Thymus (tissue), 11 donors: ENCODE measurements around the gene LMF1. TPM values are rescaled to one million over a fixed set of nuclear protein-coding genes. Genes with fewer than 3 reads are reported as not detected.

Experiments
- DNase-seq, 9 donors: peaks; one replicate each; pipeline ENCODE4 v3.0.0-alpha.2; 2013; ENCODE audit warnings: low spot score in 9 of 9, low read depth in 6 of 9, missing footprints in 1 of 9
- H3K27ac ChIP-seq, 2 donors: one replicate each; pipeline ENCODE4 v1.5.1; 2013; ENCODE audit warnings: control low read depth in 1 of 2, low read depth in 1 of 2, low read length in 1 of 2, mild to moderate bottlenecking in 1 of 2, moderate library complexity in 1 of 2
- H3K27me3 ChIP-seq, 2 donors: one replicate each; pipeline ENCODE4 v1.5.1; 2013; ENCODE audit warnings: low read length in 1 of 2; ENCODE audit not compliant: control insufficient read depth in 2 of 2, insufficient read depth in 1 of 2
- H3K36me3 ChIP-seq, 2 donors: one replicate each; pipeline ENCODE4 v1.5.1; 2013; ENCODE audit warnings: low read length in 1 of 2, mild to moderate bottlenecking in 1 of 2, moderate library complexity in 1 of 2; ENCODE audit not compliant: control insufficient read depth in 2 of 2, insufficient read depth in 2 of 2
- H3K4me1 ChIP-seq, 2 donors: one replicate each; pipeline ENCODE4 v1.5.1; 2013; ENCODE audit warnings: low read length in 2 of 2; ENCODE audit not compliant: control insufficient read depth in 2 of 2, insufficient read depth in 2 of 2
- H3K4me3 ChIP-seq, 2 donors: one replicate each; pipeline ENCODE4 v1.5.1; 2013; ENCODE audit warnings: low read length in 2 of 2, control low read depth in 1 of 2, mild to moderate bottlenecking in 1 of 2
- H3K9me3 ChIP-seq, 2 donors: one replicate each; pipeline ENCODE4 v1.5.1; 2013; ENCODE audit warnings: low read length in 1 of 2, mild to moderate bottlenecking in 1 of 2; ENCODE audit not compliant: control insufficient read depth in 2 of 2, insufficient read depth in 1 of 2
- WGBS: extraction: QIAGEN DNeasy Blood & Tissue Kit; methylation state at CpG from one replicate; pipeline ENCODE4 v1.1.7; 2013; 5-methylcytosine and 5-hydroxymethylcytosine counted together
- polyA plus RNA-seq: library from polyadenylated mRNA; stranded (reverse); fragments of 200-250 nt; gene quantifications from one replicate; pipeline ENCODE4 v1.2.3, GENCODE V29; 2013
- total RNA-seq: library from RNA; stranded (reverse); fragments of 120-200 nt; gene quantifications from one replicate; pipeline ENCODE4 v1.2.4, GENCODE V29; 2013
- donor health status: healthy.

The LMF1 gene
- total and polyA plus RNA-seq, 2 donors, result 8.9 to 22.8 TPM

DNA sequence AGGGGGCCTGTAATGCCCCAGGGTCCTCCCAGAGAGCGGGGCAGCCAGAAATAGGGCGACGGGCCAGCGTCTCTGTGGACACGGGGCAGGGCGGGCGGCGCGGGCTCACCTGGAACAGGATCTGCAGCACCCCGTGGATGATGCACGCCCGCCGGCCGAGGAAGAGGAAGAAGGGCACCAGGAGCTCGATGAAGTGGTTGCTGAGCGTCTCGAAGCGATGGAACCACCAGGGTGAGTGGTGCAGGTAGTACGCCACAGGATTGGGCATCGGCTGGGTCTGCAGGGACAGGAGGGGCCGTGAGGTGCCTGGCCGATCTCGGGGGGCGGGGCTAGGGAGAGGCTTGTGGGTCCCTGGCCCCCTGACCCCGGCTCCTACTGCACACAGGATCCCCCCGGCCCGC, 91.3 kb downstream of the LMF1 start:
- Histone ChIP-seq H3K27ac (no peak overlapping the region), H3K36me3 (no peaks in the 10 kb centered on the region), H3K4me1 (no peaks in the 10 kb centered on the region), H3K4me3 (no peak overlapping the region), H3K9me3 (peaks cover 0 to 9% of the 10 kb centered on the region in 2 donors), H3K27me3 (no peaks in the 10 kb centered on the region)
- DNase-seq, result no peak
- 98% methylated on average over 27 of the region's 27 CpGs for WGBS

DNA sequence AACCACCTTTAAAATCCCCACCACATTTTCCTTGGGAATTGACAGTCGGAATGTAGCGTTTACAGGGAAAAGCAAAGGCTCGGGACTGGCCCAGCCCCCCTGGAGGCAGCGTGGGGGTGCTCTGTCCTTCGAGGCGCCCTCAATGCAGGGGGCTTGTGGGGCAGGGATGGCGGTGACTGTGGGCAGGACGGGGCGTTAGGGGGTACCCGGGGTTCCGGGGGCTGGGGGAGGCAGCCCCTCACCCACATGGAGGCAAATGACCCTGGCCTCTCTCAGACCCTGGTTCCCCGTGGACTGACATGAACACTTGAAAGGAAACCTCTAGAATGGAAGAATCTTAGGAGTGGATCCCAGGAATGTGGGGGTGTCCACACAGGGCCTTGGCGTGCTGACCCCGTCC, 91.9 kb downstream of the LMF1 start:
- 98% methylated on average over 14 of the region's 14 CpGs for WGBS
- Histone ChIP-seq H3K27ac (no peak overlapping the region), H3K27me3 (no peaks in the 10 kb centered on the region), H3K36me3 (no peaks in the 10 kb centered on the region), H3K4me3 (no peak overlapping the region), H3K9me3 (peaks cover 0 to 9% of the 10 kb centered on the region in 2 donors), H3K4me1 (no peaks in the 10 kb centered on the region)
- DNase-seq, result no peak

DNA sequence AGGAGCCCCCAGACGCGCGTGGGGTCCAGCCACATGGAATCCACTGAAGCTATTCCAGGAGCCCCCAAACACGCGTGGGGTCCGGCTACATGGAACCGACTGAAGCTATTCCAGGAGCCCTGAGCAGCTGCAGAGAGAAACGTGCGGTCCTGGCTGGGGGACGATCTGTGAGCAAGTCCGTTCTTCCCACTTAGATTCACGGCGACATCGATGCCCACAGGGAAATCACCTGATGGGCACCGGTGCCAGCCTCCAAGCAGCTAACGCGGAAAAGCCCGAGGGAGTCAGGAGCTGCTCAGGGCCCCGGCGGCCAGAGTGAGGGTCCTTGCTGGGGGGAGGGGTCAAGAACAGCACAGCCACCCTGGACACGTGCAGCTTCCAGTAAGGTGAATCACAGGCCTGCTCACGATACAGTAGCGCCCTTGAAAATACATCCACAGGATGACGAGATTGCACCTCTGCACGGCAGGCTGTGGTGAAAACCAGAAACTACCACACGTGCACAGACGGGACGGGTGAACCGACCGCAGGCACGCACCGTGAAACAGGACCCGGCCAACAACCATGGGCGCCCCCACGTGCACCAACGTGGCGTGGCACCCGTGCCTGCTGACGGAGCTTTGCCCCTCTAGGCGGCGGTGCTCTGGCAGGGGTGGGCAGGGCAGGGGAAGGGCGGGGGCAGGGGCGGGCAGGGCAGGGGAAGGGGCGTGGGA, 92.6 kb downstream of the LMF1 start:
- H3K36me3 ChIP-seq, result peaks cover 0 to 3% of the 10 kb centered on the region in 2 donors
- peaks cover 0 to 7% of the 10 kb centered on the region in 2 donors for H3K9me3 ChIP-seq
- no peak overlapping the region for H3K4me3 ChIP-seq
- H3K27ac ChIP-seq, result no peak overlapping the region
- WGBS, result 91% methylated on average over 44 of the region's 44 CpGs
- H3K4me1 ChIP-seq, result no peaks in the 10 kb centered on the region
- peak in 1 of 9 donors; percentile 26 for DNase-seq
- no peaks in the 10 kb centered on the region for H3K27me3 ChIP-seq

DNA sequence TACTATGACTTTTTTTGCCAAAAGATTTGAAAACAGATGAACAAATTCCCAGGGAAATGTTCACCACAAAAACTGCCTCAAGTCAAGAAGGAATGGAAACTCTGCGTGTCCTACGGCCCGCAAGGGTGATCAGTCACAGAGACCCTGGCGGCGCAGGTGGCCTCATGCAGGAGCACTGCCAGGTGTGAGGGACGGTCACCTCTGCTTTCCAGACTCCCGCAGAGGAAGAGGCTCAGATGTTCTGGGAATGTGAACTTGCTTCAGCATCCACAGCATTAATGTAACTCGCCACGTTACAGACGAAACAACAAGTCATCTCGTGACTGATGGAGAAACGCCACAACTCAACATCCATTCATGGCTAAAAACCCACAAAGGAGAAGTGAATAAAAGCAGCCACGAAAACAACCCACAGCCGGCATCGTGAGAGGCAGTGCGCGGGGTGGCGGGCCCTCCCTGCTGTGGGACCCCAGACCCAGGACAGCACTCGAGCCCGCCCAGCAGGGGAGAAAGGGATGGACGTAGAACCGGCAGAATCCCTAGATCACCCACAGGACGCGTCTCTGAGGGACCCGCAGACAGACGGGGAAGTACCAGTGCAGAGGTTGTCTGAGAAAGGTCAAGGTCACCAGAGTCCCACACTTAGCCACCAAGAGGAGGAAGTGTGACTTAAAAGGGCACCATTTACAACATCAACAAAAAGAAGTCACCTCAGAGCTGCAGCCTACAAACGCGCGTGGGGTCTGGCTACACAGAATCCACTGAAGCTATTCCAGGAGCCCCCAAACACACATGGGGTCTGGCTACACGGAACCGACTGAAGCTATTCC, 93.3 kb downstream of the LMF1 start:
- 90% methylated on average over 31 of the region's 31 CpGs for WGBS
- H3K4me1 ChIP-seq, result no peaks in the 10 kb centered on the region
- no peak overlapping the region for H3K4me3 ChIP-seq
- peak in 1 of 9 donors; percentile 13 for DNase-seq
- no peak overlapping the region for H3K27ac ChIP-seq
- peaks cover 0 to 3% of the 10 kb centered on the region in 2 donors for H3K36me3 ChIP-seq
- no peaks in the 10 kb centered on the region for H3K27me3 ChIP-seq
- H3K9me3 ChIP-seq, result peaks cover 0 to 5% of the 10 kb centered on the region in 2 donors

DNA sequence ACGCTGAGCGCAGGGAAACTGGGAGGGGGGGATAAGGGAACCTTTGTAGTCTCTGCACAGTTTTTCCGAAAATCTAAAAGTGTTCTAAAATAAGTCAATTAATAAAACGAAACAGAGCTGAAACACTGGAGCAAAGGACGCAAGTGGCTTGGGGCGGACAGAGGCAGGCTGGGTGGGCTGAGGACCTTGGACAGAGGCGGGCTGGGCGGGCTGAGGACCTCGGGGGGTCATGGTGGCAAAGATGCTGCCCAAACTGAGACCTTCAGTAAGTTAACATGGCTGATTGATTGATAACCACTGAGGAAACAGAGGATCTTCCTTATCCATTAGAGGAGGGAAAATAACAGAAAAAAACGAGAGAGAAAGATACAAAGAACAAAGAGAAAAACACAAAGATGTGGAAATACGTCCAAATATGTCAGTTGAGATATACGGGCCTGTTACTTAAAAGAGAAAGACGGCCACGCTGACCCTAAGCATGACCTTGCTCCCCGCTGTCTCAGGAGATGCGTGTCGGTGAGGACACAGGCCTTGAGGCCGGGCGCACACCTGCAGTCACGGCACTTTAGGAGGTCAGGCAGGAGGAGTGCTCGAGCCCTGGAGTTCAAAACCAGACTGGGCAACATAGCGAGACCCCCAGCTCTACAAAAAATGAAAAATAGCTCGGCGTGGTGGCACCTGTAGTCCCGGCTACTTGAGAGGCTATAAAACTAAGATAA, 94.1 kb downstream of the LMF1 start:
- no peak for DNase-seq
- Histone ChIP-seq H3K27ac (no peak overlapping the region), H3K27me3 (no peaks in the 10 kb centered on the region), H3K4me3 (no peak overlapping the region), H3K4me1 (no peaks in the 10 kb centered on the region), H3K9me3 (peaks cover 0 to 2% of the 10 kb centered on the region in 2 donors), H3K36me3 (peaks cover 0 to 3% of the 10 kb centered on the region in 2 donors)
- WGBS, result 95% methylated on average over 25 of the region's 25 CpGs

DNA sequence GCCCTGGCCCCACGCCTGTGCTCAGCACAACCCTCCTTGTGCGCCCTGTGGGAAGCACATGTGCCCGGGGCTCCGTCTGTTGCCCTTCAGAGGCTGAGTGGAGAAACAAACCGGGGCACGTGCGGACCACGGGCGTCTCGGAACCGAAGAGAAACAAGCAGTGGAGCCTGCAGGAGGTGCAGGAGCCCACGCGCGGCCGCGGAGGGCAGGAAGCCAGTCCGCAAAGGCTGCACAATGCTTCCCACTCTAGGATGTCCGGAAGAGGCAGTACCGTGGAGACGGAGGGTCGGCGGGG, 94.8 kb downstream of the LMF1 start:
- H3K36me3 ChIP-seq, result peaks cover 0 to 3% of the 10 kb centered on the region in 2 donors
- H3K27me3 ChIP-seq, result no peaks in the 10 kb centered on the region
- no peaks in the 10 kb centered on the region for H3K9me3 ChIP-seq
- 97% methylated on average over 22 of the region's 22 CpGs for WGBS
- no peaks in the 10 kb centered on the region for H3K4me1 ChIP-seq
- no peak overlapping the region for H3K27ac ChIP-seq
- DNase-seq, result no peak
- no peak overlapping the region for H3K4me3 ChIP-seq

DNA sequence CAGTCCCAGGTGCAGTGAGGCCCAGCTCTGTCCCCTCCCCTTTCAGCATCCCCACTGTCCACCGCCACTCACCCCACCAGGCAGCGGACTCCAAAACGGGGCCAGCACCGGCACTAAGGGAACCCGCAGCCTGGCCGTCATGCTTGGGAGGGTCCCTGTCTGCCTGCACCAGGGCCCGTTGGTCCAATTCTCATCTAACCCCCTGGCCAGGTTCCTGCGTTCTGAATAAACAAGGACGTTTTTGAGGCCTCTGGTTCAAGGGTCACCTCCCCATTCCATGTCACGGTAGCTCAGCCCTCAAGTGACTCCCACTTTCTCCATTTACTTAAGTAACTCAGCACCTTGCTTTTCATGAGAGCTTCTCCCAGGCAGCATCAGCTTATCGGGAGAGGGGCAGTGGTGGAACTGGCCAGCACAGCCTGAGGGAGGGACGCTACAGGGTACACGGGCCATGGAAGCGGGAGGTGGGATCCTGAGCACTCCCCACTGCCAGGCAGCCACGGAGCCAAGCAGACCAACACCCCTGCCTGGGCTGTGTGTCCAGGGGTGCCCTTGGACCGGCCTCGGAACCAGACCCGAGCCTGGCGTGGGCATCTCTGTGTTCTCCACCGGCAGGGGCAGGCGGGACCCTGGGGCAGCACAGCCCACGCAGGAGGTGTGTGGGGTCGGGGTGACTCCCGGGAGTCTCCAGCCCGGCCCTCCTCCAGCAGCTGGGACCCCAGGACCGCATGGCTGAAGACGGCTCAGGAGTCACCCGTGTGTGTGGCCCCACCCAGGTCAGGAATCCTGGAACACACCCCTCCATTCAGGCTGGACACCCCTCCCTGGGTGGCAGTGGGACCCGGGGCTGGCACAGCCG, 95.4 kb downstream of the LMF1 start:
- Histone ChIP-seq H3K27me3 (no peaks in the 10 kb centered on the region), H3K9me3 (no peaks in the 10 kb centered on the region), H3K4me3 (no peak overlapping the region), H3K27ac (no peak overlapping the region), H3K4me1 (no peaks in the 10 kb centered on the region), H3K36me3 (peaks cover 0 to 3% of the 10 kb centered on the region in 2 donors)
- 98% methylated on average over 30 of the region's 30 CpGs for WGBS
- DNase-seq, result no peak

DNA sequence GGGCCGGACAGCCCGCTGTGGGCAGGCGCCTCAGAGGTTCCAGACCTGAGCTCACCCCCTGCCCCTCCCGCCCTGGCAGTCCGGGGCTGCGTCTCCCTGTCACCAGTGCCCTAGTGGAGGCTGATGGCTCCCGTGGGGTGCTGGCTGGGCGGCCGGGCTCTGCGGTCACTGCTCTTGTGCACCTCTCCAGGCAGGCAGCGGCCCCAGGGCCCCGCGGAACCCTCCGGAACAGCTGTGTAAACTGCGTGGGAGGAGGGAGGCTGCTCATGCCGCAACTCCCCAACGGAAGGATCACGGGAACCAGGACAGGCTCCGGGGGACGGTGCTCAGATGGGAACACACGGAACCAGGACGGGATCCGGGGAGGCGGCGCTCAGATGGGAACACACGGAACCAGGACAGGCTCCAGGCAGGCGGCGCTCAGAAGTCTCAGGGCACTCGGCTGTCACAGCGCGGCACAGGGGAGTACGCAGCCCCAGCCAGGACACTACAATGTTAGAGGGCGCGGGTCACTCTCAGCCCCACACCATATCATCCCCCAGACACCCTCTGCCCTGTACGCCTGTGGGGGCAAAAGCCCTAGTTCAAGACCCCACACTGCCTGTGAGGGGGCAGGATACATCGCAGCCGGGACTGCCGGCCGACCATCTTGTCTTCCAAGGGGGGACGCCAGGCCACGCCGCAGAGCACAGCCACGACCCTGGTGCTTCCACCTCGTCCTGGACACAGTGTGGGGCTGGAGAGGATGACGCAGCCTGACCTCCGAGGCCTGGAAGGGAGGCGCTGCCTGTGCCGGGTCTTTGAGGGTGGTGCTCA, 96.2 kb downstream of the LMF1 start:
- H3K9me3 ChIP-seq, result no peaks in the 10 kb centered on the region
- no peaks in the 10 kb centered on the region for H3K4me1 ChIP-seq
- H3K27ac ChIP-seq, result no peak overlapping the region
- WGBS, result 95% methylated on average over 48 of the region's 48 CpGs
- no peaks in the 10 kb centered on the region for H3K27me3 ChIP-seq
- peaks cover 0 to 6% of the 10 kb centered on the region in 2 donors for H3K36me3 ChIP-seq
- no peak for DNase-seq
- no peak overlapping the region for H3K4me3 ChIP-seq
